Renal cortex interstitium (tissue), 15 donors: ENCODE results near the gene ZNF516. TPM values are rescaled to one million over a fixed set of nuclear protein-coding genes. Genes with fewer than 3 reads are reported as not detected.
"Not testable (repeated sequence)": the region's sequence is repeated elsewhere in the genome, so short reads cannot be mapped to it uniquely, and the experiment has no call there.

Experiments
- DNase-seq, 11 donors: peaks; one replicate each; pipeline ENCODE4 v3.0.0-alpha.2; 2013; ENCODE audit warnings: low read depth in 9 of 11, low spot score in 4 of 11; ENCODE audit errors: extremely low read depth in 1 of 11
- long read RNA-seq, 16 experiments: transcript quantifications; one replicate each; lab custom pipeline, GENCODE V29; 2026
- polyA plus RNA-seq, 3 donors: library from polyadenylated mRNA; unstranded; fragments of 120-200 nt; gene quantifications; one replicate each; pipeline ENCODE4 v1.2.1, GENCODE V29; 2013; ENCODE audit not compliant: insufficient read length in 3 of 3

ZNF516 gene, protein sequence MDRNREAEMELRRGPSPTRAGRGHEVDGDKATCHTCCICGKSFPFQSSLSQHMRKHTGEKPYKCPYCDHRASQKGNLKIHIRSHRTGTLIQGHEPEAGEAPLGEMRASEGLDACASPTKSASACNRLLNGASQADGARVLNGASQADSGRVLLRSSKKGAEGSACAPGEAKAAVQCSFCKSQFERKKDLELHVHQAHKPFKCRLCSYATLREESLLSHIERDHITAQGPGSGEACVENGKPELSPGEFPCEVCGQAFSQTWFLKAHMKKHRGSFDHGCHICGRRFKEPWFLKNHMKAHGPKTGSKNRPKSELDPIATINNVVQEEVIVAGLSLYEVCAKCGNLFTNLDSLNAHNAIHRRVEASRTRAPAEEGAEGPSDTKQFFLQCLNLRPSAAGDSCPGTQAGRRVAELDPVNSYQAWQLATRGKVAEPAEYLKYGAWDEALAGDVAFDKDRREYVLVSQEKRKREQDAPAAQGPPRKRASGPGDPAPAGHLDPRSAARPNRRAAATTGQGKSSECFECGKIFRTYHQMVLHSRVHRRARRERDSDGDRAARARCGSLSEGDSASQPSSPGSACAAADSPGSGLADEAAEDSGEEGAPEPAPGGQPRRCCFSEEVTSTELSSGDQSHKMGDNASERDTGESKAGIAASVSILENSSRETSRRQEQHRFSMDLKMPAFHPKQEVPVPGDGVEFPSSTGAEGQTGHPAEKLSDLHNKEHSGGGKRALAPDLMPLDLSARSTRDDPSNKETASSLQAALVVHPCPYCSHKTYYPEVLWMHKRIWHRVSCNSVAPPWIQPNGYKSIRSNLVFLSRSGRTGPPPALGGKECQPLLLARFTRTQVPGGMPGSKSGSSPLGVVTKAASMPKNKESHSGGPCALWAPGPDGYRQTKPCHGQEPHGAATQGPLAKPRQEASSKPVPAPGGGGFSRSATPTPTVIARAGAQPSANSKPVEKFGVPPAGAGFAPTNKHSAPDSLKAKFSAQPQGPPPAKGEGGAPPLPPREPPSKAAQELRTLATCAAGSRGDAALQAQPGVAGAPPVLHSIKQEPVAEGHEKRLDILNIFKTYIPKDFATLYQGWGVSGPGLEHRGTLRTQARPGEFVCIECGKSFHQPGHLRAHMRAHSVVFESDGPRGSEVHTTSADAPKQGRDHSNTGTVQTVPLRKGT
- 10 to 100 TPM; 43.8 to 52.2 (median 46.7) TPM for polyA plus RNA-seq
- long read RNA-seq, donor 1, partial matches to known transcripts = 0 of 1 reads
- long read RNA-seq, donor 1, other reads (novel, unspliced or antisense) = 0 of 1 reads
- long read RNA-seq, donor 2, partial matches to known transcripts = 0 of 4 reads
- long read RNA-seq, donor 2, other reads (novel, unspliced or antisense) = 0 of 4 reads
- long read RNA-seq, donor 3, partial matches to known transcripts = 0 of 2 reads
- long read RNA-seq, donor 3, other reads (novel, unspliced or antisense) = 0 of 2 reads
- long read RNA-seq, donor 4 = 0 reads
- long read RNA-seq, donor 5 = 0 reads
- long read RNA-seq, donor 6, partial matches to known transcripts = 0 of 2 reads
- long read RNA-seq, donor 6, other reads (novel, unspliced or antisense) = 0 of 2 reads
- long read RNA-seq, donor 7 = 0 reads
- long read RNA-seq, donor 8 = 0 reads
- long read RNA-seq, donor 9 = 0 reads
- long read RNA-seq, donor 10, partial matches to known transcripts = 0 of 2 reads
- long read RNA-seq, donor 10, other reads (novel, unspliced or antisense) = 0 of 2 reads
- long read RNA-seq, donor 11, partial matches to known transcripts = 15 of 15 reads
- long read RNA-seq, donor 11, other reads (novel, unspliced or antisense) = 0 of 15 reads
- long read RNA-seq, donor 12, partial matches to known transcripts = 0 of 1 reads
- long read RNA-seq, donor 12, other reads (novel, unspliced or antisense) = 0 of 1 reads
- long read RNA-seq, donor 13 = 0 reads
- long read RNA-seq, donor 14, partial matches to known transcripts = 0 of 1 reads
- long read RNA-seq, donor 14, other reads (novel, unspliced or antisense) = 0 of 1 reads
- long read RNA-seq, donor 15 = 0 reads
- long read RNA-seq, donor 16, partial matches to known transcripts = 5 of 8 reads
- long read RNA-seq, donor 16, other reads (novel, unspliced or antisense) = 0 of 8 reads

DNA sequence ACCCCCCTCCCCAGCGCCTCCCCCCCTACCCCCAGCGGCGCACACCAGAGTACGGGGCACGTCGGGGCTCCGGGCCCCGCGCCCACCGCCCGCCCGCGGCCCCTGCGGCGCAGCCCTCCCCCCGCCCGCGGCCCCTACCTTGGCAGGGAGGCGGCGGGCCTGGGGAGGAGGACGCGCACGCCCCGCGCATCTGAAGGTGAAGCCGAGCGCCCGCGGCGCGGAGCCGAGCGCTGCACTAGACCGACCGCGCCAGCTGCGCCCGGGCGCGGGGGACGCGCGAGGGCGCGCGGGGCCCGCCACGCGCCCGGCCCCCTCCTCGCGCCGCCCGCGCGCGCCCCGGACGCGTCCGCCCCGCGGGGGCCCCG is at the start of gene ZNF516:
Gene ZNF516, minus strand, starts transcription at position 237 of the 365 bp plus-strand sequence. CDS start 52,188 bp downstream, outside the sequence.
- peak in 1 of 11 donors; percentile 48 for DNase-seq

DNA sequence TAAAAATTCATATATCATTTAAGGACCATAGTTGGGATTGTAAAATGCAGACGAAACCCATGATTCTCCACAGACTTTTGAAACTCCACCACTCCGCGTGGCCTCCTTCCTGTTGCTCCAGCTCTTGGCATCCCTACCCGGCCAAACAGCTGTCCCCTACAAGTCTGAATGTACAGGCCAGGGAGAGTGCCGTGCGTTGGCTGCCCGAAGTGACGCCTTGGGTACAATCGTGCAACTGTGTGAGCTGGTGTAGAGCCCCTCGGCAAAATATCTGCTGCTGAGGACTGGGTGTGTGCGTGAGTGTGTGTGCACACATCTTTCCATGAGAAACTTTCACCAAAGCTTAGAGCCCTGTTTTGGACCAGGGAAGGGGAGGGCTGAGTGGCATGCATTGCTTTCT is 43.8 kb upstream of the ZNF516 start:
- no peak for DNase-seq

DNA sequence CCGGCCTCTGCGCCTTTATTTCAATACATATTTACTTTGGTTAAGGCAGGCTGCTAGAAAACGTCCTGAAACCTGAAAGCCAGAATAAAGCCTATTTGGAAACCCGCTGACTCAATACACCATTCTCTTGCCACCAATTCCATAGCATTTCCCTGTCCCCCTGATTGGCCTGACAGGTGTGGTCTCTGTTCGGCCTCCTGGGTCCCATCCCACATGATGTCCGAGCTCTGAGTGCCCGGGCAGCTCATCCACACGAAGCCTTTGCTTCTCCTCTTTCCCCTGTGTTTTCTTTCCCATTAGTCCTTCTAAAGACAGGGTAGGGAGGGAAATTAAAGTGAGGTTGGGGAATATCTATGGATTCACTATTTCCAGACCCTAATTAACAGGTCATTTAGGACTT is 42.6 kb upstream of the ZNF516 start:
- no peak for DNase-seq

DNA sequence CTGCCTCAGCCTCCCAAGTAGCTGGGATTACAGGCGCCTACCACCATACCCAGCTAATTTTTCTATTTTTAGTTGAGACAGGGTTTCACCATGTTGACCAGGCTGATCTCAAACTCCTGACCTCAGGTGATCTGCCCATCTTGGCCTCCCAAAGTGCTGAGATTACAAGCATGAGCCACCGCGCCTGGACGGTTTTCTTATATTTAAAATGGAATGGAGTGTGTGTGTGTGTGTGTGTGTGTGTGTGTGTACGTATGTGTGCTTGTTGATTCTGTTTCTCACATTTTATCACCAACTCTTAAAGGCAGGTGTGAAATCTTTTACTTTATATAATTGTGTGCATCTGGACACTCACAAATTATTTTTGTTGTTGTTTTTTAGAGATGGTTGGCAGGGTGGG is 41.6 kb upstream of the ZNF516 start:
- DNase-seq = not testable (repeated sequence)

DNA sequence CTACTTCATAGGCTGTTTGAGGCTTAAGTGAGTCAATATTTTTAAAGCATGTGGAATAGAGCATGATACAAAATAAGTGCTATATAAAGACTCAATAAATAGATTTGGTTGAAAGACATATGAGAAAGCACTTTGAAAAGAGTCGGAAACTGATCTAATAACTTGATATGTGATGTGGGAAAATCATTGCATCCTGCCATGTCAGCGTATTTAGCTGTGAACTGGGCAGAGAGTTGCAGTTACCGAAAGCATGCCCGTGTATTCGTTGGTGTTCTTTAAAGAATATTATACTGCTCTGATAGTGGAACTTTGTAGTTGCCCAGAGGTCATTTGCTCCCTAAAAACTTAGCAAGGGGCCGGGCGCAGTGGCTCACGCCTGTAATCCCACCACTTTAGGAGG is 37.8 kb upstream of the ZNF516 start:
- no peak for DNase-seq

DNA sequence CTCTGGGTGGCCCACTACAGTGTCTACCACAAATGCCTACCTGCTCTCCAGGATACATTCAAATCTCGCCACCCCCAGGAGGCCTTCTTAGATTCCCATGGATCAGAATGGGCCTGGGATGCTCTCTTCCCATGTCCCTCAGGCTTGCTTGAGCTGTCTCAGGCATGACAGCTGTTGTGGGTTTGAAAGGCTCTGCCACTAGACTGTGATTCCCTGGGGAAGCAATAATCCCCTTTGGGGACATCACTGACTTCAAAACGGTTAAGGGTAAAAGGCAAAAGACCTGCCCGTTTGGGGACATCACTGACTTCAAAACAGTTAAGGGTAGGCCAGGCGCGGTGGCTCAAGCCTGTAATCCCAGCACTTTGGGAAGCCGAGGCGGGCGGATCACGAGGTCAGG is 35.8 kb upstream of the ZNF516 start:
- no peak for DNase-seq

DNA sequence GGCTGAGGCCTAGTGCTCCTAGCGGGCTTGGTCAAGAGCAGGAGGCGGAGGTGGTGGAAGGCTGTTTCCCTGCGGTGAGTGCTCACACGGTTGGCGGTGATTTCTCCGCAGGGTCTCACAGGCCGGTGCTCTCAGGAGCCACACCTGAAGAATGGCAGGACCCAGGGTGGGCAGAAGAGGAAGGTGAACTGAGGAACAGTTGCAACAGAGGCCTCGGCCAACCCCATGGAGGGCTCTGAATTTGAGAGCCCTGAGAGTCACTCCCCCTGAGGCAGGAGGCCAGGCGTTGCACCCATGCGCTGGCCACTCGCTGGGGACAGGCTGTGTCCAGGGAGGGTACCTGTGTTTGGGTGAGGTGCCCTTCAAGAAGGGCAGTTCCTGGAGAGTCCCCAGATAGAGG is 35.3 kb upstream of the ZNF516 start:
- DNase-seq = no peak

DNA sequence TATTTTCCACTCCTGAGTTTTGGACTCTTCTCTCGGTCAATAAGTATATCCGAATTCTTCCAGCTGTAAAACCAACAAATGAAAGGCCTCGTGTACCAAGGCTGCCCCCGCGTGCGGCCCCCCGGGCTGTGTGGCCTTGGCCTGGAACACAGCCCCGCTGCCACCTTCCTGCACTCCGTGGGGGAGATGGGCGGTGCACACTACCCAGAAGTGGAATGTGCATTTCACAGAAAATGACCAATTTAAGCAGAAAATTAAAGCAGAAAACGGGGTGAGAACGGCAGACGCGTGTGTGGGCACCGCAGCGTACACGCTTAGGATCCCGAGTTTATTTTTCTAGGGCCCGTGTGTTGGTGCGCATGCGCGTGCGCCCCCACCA is 34.4 kb upstream of the ZNF516 start:
- DNase-seq = no peak

DNA sequence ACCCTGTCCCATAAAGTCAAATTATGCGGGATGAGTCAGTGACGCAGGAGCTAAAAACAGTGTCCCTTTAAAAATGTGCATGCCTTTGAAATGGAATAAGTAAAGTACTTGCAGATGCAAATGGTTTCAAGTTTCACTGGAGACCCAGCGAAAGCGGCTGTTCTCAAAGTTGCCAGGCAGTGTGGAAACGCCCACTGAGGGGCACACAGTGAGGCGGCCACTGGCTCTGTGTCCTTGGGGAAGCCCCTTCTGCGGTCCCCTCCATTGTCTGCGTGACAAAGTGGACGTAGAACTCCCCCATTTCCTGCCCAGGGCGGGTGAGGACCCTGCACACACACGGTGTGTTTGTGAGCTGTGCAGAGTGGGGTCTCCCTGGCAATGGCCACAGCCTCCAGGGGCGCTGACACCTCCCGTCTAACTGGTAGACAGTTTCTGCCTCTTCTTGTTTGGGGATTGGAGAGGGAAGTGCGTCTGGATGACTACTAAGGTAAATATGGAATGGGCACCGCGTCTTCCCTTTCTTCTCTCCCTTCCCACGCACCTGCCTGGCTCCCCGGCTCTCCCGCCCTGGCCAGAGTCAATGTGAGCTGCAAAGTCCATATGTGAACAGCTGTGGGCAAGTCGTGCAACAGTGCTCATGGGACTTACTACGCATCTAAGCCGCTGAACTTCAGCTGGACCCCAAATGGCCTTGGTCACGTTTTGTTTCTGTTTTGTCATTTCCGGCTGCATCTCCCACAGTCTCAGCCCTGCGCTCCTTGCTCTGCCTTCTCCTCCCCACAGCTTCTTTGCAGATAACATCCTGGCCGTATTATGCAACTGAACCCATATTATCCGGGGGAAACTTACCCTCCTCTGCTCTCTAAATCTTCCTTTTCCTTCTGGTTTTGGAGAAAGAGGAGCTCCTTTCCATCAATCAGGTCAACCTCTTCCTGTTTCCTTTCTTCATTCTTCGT is 33.7 kb upstream of the ZNF516 start:
- DNase-seq = peak; percentile 60 to 89 (median 77)

DNA sequence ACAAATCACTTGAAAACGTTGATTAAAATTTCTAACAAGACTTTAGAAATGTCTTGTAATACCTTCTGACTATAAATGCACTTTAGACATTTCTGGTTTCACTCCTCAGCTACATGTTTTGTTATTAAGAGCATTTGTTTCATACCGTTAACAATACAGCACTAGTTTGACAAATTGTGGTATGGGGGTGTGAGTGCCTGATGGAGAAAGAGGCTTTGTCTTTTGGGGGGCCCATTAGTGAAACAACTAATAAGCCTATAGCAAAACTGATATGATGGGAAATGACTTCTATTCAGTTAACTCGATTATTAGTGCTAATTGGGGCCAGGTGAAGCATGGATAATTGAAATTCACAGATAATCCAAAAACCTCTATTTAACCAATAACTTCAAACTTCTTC is 30.9 kb upstream of the ZNF516 start:
- no peak for DNase-seq

DNA sequence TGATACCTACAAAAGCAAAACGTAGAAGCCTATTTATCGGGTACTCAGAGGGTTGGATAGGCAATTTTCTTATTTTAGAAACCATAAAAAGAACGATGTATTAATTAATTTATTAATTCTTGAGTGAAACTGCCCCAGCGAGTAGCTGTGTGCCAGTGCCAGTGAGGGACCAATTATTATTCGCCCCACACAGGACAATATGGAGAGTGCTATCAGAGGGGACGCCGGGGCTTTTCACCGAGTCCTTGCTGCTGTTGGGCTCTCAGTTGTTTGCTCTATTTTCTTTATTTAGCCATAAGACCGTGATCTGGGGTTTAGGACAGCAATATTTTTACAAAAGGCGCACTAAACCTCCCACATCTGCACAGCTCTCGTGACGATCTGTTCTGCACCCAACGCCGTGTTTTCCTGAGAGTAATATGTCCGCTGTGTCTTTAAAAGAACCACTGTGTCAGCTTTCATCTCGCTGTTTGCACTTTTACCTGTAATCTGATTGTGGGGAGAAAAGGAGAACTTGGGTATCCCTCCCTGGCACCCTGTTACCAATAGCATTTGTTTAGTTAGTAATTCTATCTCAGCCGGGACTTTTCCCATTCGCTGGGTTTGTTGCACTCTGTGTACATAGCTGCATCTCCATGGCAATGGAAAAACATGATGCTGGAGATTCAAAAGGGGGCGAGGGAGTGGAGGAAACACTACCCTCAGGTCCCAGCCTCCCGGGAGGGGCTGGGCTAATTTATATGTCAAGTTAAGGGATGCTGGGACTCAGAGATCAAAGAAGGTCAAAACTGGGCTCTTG is 30.1 kb upstream of the ZNF516 start:
- peak; percentile 83 to 97 (median 92) for DNase-seq

DNA sequence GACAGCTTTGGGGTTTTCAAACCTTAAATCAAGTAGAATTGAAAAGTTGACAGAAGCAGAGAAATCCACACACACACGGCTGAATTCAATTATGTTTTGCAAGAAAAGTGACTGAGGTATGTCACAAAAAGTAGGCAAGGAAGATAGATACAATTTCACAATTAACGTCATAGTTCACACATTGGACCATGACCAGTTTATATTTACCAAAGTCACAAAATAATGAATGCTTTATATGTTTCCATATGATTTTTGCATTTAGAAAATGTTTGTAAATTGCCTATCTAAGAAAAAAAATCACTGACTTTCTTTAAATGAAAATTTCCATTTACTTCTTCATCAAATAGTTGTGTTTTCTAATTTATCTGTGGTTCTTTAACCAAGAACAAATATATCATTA is 29.4 kb upstream of the ZNF516 start:
- DNase-seq = no peak

DNA sequence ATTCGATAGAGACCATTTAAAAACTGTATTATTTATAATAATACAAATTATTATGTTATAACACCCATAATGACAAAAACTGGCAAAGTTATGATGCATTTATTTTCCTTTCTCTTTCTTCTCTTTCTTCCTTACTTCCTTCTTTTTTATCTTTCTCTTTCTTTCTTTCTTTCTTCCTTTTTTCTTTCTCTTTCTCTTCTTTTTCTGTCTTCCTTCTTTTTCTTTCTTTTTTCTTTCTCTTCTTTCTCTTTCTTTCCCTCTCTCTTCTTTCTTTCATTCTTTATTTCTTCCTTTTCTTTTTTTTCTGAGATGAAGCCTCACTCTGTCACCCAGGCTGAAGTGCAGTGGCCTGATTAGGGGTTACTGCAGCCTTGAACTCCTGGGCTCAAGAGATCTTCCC is 27.5 kb upstream of the ZNF516 start:
- no peak for DNase-seq

DNA sequence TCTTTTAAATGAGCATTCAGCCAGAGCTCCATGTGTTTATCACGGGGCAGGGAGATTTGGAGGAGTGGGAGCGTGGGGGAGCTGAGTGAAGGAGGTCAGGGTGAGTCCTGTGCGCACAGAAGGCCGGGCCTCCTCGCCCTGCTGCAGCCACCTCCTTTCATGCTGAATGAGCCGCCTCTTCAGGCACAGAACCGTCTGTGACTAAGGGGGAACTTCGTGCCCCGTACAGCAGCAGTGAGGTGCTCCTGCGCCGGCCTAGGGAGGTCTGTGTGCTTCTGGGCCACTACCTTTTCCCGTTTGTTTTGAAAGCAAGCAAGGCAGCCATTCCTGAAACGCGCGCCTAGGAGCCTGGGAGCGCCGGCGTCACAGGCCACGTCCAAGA is 27.1 kb upstream of the ZNF516 start:
- DNase-seq = no peak

DNA sequence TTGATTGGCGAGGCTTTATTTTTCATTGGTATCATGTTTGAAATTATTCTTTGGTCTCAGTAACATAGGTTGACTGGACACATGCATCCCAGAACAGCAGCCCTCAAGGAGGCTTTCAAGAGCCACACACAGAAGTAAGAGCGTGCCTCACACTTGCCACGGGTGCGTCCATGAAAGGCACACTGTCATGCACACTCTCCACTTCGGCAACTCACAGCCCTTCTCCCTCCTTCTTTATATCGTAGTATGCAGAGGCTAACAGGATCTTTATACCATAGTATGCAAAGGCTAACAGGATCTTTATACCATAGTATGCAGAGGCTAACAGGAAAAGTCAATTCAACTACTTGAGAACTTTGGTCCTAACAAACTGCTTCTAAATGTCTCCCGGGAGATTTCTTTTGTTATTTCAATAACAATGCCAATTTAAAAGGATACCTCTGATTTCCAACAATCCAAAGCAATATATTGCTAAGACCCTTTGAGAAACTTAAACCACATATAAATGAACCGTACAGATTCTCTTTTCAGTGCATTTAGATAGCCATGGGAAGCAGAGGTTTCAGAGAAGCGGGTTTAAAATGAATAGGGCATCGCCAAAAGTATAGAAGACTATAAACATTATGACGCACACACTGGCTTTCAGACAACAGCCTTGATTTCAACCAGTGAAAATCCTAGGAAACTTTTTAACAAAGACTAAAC is 26.5 kb upstream of the ZNF516 start:
- no peak for DNase-seq
